HG03520 (cell line): ENCODE results near the gene LALBA.
"Not testable (repeated sequence)": the region's sequence is repeated elsewhere in the genome, so short reads cannot be mapped to it uniquely, and the experiment has no call there.

Experiments
- ATAC-seq: cut with Tn5 transposase; IDR thresholded peaks from one replicate; pipeline ENCODE4 v1.9.1; 2021; ENCODE audit warnings: mild to moderate bottlenecking, moderate library complexity; ENCODE audit not compliant: unreplicated experiment

LALBA gene

DNA sequence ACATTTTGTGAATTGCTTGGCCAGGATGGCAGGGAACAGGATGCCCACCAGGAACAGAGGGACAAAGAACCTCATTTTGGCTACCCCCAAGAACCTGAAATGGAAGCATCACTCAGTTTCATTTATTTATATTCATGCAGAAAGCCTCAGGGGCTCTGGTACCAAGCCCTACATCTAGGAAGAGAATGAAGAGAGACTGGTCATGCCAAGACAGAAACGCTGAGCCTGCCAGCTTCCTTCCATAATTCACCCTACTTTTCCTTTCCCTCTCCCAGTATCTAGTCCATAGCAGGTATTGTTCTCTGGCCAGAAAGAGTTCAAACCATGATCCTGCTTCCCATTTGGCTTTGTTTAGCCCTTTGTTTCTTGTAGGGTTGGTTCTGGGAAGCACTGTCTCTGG, at the start of gene LALBA:
Gene LALBA (minus strand): TSS at position 101 of the 400 bp plus-strand sequence. CDS start 26 bp downstream, at position 75.
- ATAC-seq: no peak

DNA sequence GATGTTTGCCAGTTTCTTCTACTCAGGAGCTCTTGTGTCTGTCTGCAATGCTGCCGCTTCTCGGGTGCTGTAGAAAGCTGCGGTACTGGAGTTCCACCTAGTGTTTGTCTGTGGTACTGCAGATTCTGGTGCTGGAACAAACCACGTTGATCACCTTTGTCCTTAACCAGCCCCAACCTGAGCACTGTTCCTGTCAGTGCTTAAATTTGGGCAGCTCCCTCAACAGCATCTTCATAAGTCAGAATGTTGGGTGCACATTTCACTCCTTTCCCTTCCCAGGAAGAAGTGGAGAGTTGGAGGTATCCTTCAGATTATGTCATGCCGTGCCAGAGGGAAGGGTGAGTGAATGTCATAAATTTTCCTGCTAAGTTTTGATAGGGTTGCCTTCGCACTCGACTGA, 48.7 kb upstream of the LALBA start:
- peak; percentile 63 for ATAC-seq

DNA sequence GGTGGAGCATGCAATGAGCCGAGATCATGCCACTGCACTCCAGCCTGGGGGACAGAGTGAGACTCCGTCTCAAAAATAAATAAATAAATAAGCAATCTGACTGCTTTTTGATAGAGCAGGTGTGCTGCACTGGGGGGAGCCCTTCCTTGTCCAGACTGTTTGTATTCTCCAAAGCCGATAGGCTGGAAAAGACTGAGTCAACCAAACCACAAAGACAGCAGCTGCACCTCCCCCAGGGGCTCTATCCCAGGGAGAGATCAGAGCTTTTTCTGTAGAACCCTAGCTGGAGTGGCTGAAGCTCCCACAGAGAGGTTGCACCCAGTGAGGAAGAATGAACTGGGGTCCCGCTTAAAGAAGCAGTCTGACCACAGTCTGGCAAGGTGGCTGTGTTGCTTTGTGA, 45.8 kb upstream of the LALBA start:
- no peak for ATAC-seq

DNA sequence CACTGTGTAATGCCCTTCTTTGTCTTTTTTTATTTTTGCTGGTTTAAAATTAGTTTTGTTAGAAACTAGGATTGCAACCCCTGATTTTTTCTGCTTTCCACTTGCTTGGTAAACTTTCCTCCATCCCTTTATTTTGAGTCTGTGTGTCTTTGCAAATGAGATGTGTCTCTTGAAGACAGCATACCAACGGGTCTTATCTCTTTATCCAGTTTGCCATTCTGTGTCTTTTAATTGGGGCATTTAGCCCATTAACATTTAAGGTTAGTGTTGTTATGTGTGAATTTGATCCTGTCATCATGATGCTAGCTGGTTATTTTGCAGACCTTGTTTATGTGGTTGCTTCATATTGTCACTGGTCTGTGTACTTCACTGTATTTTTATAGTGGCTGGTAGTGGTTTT, 43.5 kb upstream of the LALBA start:
- no peak for ATAC-seq

DNA sequence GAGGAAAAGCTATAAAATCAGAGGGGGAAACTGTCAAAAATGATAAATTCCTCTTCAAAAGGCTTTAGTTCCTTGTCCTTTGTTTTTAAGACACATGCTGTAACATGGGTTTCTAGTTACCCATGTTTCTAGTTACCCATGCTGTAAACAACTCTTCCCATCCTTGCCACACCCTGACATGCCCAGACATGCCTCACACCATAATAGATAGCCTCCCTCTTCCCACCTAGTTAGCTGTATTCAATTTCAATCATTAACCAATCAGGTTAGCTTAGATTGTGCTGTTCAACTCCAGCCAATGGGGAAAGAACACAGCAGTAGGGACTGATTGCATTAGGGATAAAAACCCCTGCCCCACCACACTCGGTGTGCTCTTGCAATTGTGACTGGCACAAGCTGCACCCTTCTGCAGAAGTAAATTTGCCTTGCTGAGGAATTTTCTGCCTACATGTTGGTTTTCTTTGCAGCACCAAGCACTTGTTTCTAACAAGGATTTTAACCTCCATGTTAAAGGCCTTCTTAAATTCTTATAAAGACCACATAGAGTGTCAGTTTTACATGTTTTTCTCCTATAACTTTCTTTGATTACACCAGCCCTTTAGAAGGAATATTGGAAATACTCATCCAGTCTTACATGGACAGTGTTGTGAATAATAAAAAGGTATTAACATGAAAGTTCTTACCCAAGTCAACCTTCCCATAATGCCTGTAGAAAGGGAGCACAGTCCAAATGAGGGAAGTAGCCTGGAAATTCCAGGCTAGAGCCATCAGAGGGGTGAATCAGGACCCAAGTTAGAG, 32.5 kb upstream of the LALBA start:
- no peak for ATAC-seq

DNA sequence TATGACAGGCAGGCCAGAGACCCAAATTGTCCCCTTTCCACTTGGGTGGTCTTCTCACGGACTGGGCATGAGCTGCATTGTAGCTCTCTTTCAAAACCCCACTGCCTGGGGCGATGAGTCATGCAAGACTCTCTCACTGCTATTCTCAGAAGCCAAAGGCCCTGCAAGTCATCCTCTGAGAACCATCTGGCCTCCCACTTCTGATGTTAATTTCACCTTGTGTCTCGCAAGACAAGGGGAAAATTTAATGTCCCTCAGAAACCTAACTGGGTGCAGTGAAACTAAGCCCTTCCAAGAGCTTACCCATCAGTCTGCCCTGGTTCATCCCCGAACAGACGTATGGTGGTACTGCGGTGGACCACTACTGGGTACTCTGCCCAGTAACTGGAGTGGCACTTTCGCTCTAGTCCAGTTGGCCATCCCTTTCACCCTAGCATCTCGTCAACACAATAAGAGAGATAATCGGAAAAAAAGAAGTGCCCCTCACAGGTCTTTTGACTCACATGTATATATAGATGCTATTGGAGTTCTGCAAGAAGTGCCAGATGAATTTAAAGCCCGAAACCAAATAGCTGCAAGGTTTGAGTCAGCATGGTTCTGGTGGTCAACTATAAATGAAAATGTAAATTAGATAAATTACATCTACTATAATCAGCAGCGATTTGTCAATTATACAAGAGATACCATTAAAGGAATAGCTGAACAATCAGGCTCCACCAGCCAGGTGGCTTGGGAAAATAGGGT, 31.3 kb upstream of the LALBA start:
- ATAC-seq: peak; percentile 81

DNA sequence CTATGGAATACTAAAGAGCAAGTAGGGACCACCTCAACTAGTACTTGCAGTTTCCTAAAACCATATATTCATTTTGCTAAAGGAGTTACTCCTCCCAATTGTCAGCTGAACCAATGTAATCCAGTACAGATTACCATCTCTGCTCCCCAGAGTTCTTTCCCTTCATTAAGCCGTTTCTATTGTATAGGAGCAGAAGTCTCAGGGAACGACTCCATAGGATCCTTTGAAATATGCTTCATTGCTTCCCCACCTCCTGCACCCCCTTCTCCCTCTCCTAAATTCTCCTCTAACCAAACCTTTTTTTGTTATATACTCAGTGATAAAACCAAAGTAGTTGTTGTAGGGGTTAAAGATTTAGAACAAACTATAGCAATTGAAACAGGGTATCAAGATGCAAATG, 30.7 kb upstream of the LALBA start:
- no peak for ATAC-seq

DNA sequence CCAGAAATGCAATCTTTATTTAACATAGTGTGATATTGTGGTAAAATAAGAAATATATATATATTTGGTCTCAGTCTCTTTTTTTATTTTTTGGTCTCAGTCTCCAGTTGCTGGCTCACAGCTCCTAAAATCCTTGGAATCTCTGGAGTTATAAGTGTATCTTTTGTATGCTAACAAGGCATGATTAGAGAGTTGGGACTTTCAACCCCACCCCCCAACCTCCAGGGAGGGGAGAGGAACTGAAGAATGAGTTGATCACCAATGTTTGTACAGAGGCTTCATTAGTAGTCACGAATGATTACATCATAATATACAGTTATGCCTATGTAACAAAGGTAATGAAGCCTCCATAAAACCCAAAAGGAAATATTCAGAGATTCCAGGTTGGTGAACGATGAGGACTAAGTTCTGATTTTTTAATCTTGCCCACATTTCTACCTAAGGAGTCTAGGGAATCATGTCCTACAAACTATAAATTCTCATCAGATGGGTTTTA, 22.8 kb upstream of the LALBA start:
- no peak for ATAC-seq

DNA sequence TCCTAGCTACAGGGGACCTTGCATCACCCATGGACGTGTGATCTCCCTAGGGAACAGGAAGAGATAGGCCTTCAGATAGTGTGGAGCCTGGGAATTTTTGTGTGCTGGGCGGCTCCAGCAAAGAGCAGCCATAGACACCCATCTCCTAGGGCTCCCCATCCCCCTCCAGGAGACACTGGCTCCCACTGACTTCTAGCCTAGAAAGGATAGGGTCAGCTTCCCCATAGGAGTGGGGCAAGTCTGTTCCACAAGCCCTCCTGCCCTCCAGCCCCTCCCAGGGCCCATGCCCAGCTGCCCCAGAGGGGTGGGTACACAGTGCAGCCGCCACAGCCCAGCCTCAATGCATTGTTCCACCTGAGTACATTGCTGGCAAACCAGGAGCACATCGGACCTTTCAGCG, 16.5 kb upstream of the LALBA start:
- no peak for ATAC-seq

DNA sequence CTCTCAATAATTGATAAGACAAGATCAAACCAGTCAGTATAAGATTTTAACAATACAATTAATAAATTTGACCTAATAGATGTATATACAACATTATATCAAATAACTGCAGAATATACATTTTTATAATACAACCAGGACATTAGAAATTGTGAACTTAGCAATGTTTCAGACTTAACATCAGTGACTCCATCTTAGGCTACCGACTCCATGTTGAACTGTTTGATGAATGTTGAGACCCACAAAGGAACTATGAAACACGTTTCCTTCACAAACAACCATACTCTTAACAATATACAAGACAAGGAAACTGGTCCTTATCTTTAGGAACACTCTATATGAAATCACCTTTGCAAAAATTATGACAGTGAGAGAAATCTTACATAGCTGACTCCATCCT, 13.9 kb upstream of the LALBA start:
- ATAC-seq: no peak

DNA sequence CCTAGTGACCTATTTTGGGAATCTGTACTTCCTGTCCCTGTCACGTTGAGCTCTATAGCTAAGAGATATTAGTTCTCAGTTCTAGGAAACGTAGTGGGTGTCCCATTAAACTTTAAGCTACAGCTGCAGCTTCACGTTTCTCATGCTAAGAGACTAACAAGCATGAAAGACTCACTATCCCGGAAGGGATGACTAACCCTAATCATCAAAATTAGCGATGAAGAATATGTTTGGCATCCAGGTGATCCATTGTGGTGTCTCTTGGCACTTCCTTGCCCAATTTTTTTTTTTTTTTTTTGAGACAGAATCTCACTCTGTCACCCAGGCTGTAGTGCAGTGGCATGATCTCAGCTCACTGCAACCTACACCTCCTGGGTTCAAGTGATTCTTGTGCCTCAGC, 11.0 kb upstream of the LALBA start:
- ATAC-seq: no peak

DNA sequence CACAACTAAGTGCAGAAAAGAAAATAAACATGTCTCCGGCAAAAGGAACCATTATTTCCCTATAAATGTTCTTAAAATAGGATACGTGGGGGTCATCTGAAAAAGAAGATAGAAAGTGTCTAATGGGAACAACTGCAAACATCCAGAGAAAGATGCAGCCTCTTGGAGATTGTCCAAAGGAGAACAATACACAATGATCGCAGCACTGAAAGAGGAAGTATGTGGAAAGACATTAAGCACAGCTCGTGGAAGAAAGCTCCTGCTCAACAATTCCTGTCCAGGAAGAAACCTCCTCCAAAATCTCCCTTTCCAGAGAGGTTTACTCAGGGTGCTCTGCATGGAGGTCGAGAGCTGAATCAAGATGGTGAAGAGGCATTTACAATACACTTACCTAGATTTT, 2.5 kb upstream of the LALBA start:
- ATAC-seq: no peak

DNA sequence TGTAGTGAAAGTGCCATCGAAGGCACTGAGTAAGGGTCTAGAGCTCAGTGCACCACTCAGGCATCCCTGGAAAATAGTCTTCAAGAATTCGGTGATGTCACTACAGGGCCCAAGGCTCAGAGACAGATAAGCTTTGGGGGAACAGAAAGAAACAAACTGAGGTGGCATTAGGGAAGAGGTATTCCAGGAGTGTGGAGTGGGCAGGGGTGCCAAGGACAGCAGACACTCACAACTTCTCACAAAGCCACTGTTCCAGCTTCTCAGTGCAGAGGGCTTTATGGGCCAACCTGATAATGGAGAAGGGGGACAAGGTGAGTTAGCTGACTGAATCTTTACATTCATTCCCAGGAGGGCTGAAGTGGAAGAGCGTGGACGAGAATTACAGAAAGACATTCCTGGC, 2.1 kb downstream of the LALBA start:
- ATAC-seq: no peak

DNA sequence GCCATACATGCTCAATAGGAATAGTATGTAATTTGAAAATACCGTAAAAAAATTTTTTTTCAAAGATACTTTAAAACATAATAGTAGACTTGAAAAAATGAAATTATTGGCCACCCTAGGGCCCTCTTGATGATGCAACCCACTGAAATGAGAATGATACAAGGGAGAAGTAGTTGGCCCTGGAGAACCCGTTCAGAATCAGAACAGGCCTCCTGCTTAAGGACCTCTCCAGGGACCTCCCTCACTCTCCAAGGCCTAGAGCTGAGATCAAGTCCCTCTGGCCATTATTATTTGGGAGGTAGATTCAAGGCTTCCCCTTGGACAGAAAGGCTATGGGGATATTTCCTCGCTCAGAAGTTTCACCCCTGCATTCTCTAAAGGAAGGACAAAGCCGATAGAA, 11.9 kb downstream of the LALBA start:
- ATAC-seq: no peak

DNA sequence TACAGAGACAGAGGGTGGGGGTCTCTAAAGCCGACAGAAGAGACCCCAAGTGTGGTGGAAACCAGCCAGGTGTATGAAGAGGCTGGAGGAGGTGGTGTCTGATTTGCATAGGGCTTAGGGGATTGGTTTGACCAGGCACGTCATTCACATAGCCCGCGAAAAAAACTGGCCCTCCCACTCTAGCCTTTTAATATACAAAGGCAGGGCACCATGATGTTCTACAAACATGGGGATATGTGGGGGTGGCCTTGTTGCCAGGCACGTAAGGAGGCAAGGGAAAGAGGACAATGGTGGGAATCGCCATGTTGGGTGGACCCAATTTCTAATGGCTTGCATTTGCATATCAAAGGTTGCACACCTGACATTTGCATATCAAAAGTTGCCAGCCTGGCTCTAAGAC, 13.2 kb downstream of the LALBA start:
- ATAC-seq: no peak

DNA sequence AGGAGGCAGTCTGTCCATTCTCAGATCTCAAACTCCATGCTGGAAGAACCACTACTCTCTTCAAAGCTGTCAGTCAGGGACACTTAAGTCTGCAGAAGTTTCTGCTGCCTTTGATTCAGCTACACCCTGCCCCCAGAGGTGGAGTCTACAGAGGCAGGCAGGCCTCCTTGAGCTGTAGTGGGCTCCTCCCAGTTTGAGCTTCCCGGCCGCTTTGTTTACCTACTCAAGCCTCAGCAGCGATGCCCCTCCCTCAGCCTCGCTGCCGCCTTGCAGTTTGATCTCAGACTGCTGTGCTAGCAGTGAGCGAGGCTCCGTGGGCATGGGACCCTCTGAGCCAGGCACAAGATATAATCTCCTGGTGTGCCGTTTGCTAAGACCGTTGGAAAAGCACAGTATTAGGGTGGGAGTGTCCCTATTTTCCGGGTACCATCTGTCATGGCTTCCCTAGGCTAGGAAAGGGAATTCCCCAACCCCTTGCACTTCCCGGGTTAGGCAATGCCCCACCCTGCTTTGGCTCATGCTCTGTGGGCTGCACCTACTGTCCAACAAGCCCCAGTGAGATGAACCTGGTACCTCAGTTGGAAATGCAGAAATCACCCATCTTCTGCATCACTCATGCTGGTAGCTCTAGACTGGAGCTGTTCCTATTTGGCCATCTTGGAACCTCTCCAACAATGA, 16.0 kb downstream of the LALBA start:
- not testable (repeated sequence) for ATAC-seq

DNA sequence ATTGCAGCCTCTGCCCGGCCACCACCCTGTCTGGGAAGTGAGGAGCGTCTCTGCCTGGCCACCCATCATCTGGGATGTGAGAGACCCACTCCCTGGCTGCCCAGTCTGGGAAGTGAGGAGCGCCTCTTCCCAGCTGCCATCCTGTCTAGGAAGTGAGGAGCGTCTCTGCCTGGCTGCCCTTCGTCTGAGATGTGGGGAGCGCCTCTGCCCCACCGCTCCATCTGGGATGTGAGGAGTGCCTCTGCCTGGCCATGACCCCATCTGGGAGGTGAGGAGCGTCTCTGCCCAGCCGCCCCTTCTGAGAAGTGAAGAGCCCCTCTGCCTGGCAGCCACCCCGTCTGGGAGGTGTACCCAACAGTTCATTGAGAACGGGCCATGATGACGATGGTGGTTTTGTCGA, 18.2 kb downstream of the LALBA start:
- ATAC-seq: not testable (repeated sequence)

DNA sequence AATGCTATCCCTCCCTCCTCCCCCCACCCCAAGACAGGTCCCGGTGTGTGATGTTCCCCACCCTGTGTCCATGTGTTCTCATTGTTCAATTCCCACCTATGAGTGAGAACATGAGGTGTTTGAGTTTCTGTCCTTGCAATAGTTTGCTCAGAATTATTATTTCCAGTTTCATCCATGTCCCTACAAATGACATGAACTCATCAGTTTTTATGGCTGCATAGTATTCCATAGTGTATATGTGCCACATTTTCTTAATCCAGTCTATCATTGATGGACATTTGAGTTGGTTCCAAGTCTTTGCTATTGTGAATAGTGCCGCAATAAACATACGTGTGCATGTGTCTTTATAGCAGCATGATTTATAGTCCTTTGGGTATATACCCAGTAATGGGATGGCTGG, 22.8 kb downstream of the LALBA start:
- not testable (repeated sequence) for ATAC-seq

DNA sequence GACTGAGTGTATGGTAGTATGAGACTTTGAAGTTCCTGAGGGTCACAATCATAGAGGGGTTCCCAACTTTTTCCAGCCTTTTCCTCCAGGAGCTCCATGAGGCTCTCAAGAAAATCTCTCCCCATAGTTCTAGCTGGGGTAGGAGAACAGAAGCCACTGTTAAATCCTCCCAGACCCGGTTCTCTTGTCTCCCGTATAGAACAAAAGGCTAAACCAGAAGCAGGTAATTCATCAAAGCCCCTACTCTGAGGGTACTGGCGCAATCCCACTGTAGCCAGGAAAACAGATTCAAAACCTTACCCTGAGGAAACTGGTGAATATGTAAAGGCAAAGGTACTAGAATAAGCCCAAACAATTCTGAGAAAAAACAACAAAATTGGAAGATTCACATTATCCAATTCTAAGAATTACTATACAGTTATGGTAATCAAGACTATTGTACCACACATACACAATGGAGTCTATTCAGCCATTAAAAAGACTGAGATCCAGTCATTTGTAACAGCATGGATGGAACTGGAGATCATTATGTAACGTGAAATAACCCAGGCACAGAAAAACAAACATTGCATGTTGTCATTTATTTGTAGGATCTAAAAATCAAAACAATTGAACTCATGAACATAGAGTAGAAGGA, 23.9 kb downstream of the LALBA start:
- ATAC-seq: no peak

DNA sequence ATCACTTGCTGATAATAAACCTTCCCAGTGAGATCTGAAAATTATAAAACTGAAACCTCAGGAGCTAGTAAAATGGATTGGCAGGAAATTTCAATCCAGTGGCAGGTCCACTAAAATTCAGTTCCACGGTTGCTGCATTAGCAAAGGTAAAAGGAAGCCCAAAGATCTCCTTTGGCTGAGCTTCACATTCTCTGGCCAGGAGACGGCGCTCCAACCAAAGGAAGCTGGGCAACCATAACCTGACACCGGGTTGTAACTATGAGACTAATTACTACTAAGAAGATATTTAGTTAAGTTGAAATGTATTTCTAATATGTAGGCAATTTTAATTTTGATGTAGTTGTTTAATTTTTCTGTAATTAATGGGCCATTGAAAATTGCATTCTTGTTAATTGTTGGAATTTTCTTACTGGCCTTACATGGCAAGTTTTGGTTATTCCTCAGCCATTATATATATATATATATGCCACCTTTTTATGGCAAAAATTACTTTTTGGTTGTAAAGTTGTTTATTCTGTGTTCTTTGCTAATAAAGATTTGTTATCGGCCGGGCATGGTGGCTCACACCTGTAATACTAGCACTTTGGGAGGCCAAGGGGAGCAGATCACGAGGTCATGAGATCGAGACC, 27.4 kb downstream of the LALBA start:
- no peak for ATAC-seq

DNA sequence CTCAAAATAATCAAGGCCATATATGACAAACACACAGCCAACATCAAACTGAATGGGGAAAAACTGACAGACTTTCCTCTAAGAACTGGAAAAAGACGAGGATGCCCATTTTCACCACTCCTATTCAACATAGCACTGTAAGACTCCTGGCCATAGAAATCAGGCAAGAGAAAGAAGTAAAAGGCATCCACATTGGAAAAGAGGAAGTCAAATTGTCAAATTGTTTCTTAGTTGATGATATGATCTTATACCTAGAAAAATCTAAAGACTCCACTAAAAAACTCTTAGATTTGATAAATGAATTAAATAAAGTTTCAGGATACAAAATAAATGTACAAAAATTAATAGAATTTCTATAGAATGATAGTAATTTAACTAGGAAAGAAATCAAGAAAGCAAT, 33.2 kb downstream of the LALBA start:
- no peak for ATAC-seq
